OCI-LY1 (cell line): ENCODE results near the gene RBMS3.

ENCODE experiments used
- EZH2 ChIP-seq: fragments of 200-600 bp; sonication (generic), shearing (Covaris generic); IDR thresholded peaks from 2 replicates; pipeline ENCODE4 v1.8.0; 2017; ENCODE audit warnings: borderline replicate concordance, mixed run types, mild to moderate bottlenecking, antibody characterized with exemption, low read length, moderate library complexity, mixed read lengths
- TF ChIP-seq, protein P1 (sequence below): fragments of 200-600 bp; sonication (generic), shearing (Covaris generic); IDR thresholded peaks from 2 replicates; pipeline ENCODE4 v1.5.1; 2017; ENCODE audit warnings: mild to moderate bottlenecking, antibody characterized with exemption, low read length, moderate library complexity, mixed read lengths

DNA sequence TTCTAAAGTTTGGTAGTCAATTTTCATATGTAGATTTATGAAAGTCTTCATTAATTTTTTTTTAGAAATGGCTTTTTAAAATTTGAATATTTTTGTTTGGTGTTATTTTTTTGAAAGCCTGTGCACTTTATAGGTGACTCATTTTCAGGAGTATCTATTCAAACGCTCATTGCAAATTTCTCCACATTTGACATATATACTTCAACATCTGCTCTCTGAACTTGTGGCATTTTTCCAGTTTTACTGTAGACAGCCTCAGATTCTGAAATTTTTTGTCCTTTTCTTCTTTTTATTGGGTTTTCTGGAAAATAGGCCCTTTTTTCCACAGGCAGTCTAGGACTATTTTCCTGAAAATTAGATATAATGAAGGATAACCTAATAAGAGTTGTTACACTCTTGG is 396.6 kb downstream of the RBMS3 start:
- TF ChIP-seq, protein P1, sequence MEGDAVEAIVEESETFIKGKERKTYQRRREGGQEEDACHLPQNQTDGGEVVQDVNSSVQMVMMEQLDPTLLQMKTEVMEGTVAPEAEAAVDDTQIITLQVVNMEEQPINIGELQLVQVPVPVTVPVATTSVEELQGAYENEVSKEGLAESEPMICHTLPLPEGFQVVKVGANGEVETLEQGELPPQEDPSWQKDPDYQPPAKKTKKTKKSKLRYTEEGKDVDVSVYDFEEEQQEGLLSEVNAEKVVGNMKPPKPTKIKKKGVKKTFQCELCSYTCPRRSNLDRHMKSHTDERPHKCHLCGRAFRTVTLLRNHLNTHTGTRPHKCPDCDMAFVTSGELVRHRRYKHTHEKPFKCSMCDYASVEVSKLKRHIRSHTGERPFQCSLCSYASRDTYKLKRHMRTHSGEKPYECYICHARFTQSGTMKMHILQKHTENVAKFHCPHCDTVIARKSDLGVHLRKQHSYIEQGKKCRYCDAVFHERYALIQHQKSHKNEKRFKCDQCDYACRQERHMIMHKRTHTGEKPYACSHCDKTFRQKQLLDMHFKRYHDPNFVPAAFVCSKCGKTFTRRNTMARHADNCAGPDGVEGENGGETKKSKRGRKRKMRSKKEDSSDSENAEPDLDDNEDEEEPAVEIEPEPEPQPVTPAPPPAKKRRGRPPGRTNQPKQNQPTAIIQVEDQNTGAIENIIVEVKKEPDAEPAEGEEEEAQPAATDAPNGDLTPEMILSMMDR = no peak
- no peak for TF ChIP-seq EZH2
